Subcutaneous adipose tissue (tissue), 4 donors: ENCODE data around the gene TTC24. TPM values are rescaled to one million over a fixed set of nuclear protein-coding genes. Genes with fewer than 3 reads are reported as not detected.

Source experiments
- CTCF ChIP-seq: fragments of 450-650 bp; IDR thresholded peaks from one replicate; pipeline ENCODE4 v1.5.1; 2016; ENCODE audit warnings: low read depth, mild to moderate bottlenecking, control low read depth, antibody characterized with exemption, moderate library complexity
- total RNA-seq, 4 donors: library from RNA; depleted of rRNA; stranded (reverse); fragments of >200 nt; gene quantifications; one replicate each; pipeline ENCODE4 v1.1.0, GENCODE V29; 2016

Gene TTC24
- total RNA-seq, 4 donors from 2014 or later: not detected

- TF ChIP-seq CTCF: no peak
Measured at GRCh38 chr1:156616463-156616862, 36.9 kb downstream of the TTC24 start.

- TF ChIP-seq CTCF: no peak
Measured at GRCh38 chr1:156618853-156619581, 39.5 kb downstream of the TTC24 start, which contains the start of gene HAPLN2. HAPLN2 (plus strand) TSS chr1:156619415; CDS start chr1:156623491, 4,076 bp downstream.

DNA sequence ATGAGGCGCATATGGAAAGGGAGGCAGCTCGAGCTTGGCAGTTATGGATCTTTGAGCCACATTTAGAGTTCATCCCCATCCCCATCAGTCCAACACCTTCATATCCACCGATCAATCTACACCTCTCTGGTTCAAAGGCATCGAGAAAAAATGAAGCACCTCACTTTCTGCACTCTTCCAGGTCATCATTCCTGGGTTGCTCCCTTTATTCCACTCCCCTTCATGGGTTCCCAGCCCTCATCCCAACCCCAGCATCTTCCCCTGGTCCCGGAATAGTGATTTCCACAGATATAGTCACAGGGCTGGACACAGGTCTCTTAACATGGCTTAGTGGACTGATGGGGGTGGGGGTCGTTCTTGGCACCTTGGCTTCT, 40.0 kb downstream of the TTC24 start:
- no peak for TF ChIP-seq CTCF

DNA sequence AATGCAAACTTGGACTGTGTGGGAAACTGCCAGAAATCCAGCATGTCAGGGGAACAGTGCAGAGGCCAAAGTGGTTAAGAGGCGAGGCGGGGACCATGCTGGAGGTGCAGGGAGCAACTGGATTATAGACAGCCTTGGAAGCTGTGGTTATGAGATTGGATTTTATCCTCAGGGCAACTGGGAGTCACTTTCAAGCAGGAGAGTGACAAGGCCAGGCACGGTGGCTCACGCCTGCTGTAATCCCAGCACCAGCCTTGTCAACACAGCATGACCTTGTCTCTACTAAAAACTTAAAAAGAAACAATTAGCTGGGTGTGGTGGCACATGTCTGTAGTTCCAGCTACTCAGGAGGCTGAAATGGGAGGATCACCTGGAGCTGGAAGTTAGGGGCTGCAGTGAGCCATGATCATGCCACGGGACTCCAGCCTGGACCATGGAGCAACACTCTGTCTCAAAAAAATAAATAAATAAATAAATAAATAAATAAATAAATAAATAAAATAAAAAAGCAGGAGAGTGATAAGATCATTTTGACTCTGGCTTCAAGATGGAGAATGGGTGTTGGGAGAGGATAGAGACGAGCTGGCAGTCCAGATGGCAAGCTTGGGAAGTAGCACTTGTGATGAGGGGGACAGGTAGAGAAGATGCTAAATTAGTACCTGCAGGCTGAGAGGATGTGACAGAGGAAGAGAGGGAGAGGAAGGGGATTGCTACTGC, 43.2 kb downstream of the TTC24 start:
- TF ChIP-seq CTCF: no peak

- no peak for TF ChIP-seq CTCF
Measured at GRCh38 chr1:156623946-156624813, 44.7 kb downstream of the TTC24 start.

DNA sequence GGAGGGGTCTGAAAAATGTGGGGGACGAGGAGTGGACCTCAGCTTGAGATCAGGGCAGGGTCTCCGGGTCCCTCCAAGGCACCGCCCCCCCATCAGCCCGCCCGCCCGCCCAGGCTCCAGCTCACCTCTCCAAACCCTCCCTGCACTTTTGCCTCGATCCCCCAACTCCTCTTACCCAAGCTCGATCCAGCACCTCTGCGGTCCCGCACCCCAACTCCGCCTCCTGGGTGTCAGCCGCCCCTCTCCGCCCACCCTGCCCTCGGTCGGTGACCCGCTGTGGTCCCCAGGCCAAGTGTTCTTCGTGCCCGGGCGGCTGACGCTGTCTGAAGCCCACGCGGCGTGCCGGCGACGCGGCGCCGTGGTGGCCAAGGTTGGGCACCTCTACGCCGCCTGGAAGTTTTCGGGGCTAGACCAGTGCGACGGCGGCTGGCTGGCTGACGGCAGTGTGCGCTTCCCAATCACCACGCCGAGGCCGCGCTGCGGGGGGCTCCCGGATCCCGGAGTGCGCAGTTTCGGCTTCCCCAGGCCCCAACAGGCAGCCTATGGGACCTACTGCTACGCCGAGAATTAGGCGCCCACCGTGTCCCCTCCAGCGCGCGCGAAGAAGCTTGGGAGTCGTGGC, 45.4 kb downstream of the TTC24 start:
- no peak for TF ChIP-seq CTCF
